ENCODE data around the gene TMEM59.

- TF ChIP-seq CTCF (tag by site-specific recombination; IDR thresholded peaks at IDR 0.05) (no peak), ZNF416 (tag by site-specific recombination; IDR thresholded peaks at IDR 0.05) (no peak), SETDB1 (IDR thresholded peaks at IDR 0.05; ENCODE audit: insufficient read length, low read length) (no peak), ZBTB21 (tag by site-specific recombination; IDR thresholded peaks at IDR 0.05) (no peak), YY1 (tag by site-specific recombination; IDR thresholded peaks at IDR 0.05) (no peak), ZNF585B (tag by site-specific recombination; IDR thresholded peaks at IDR 0.05) (no peak), MEIS1 (CRISPR knock-in tag; IDR thresholded peaks at IDR 0.05; ENCODE audit: borderline replicate concordance) (no peak), REST (tag by site-specific recombination; IDR thresholded peaks at IDR 0.05) (no peak), ZNF138 (tag by site-specific recombination; IDR thresholded peaks at IDR 0.05; ENCODE audit: borderline replicate concordance) (no peak), ZNF274 (IDR thresholded peaks at IDR 0.05; ENCODE audit: low read length) (no peak), ZNF274 (tag by site-specific recombination; IDR thresholded peaks at IDR 0.05; ENCODE audit: borderline replicate concordance) (no peak)
Observed at GRCh38 chr1:54014009-54014629, 38.9 kb downstream of the TMEM59 start.

All from HEK293 (cell line).